NCI-H82 (cell line): ENCODE data around the gene ADAMTS14.

Source experiments
- DNase-seq: peaks from one replicate; lab custom pipeline; 2025; lab: John Stamatoyannopoulos, UW

Gene ADAMTS14

GRCh38 chr10:70675496-70676161, 3.3 kb downstream of the ADAMTS14 start:
- no peak for DNase-seq

DNA sequence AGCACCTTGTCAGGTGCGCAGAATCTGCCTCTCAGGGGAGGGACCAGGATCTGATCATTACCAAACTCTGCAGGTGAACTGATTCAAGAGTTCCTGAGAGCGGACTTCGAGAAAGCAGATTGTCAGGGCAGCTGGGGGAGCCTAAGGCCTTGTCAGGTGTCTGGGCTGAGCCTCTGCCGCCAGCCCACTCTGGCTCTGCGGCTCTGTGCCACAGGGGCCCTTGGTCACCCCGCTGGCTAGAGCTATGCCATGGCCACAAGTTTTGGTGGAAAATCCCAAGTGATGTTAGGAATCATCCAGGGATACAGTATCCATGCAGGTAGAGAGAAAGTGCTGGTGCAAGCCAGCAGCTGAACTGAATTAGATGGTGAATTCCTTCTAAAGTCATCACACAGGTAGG, 4.2 kb downstream of the ADAMTS14 start:
- DNase-seq, result no peak

- DNase-seq, result no peak
Measured at GRCh38 chr10:70677016-70677415, 4.7 kb downstream of the ADAMTS14 start.

GRCh38 chr10:70677620-70678249, 5.4 kb downstream of the ADAMTS14 start:
- DNase-seq, result no peak

DNA sequence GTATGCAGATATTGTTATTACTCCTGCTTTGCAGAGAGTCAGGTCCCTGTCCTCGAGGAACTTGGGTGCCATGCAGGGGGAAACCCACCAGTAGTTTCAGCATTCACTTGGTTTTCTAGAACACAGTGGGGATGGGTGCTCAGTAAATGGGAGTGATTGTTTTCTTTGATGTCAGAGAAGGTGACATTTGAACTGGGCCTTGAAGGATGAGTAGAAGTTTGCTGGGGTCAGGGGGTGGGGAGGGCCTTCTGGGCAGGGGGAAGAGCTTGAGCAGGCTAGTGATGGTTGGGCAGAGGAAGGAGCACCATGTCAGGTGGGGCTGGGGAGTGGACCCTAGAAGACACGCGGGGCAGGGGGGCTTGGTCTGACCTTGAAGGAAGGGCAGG, 5.9 kb downstream of the ADAMTS14 start:
- DNase-seq, result no peak

DNA sequence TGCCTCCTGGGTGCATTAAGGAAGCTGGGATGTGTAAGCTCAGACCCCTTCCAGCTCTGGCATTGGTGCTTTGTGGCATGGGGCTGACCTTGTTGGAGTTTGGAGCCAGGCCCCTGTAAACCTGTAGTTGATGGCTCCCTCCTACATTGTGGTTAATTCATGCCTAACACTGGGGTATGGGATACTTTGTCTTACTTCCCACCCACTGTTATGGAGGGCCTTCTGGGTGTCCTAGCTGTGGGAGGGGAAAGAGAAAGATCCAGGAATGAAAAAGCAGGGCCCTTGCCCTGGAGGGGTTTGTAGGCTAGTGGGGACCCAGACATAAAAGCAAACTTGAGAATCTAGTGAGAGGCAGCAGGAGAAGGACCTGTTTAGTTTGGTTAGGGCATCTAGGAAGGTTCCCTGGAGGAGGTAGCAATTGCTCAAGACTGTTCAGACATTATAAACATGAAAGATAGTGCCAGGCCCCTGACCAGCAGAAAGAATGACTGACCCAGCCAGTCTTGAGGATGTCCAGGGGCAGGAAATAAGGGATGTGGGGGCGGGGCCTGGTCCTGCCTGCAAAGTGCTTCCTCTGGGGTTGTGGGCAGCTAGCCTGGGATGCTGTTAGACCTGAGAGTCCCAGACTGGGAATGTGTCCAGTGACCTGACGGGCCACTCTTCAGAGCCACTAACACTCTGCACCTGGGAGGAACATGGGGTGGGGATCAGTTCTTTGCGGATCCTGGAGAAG, 6.6 kb downstream of the ADAMTS14 start:
- no peak for DNase-seq

DNA sequence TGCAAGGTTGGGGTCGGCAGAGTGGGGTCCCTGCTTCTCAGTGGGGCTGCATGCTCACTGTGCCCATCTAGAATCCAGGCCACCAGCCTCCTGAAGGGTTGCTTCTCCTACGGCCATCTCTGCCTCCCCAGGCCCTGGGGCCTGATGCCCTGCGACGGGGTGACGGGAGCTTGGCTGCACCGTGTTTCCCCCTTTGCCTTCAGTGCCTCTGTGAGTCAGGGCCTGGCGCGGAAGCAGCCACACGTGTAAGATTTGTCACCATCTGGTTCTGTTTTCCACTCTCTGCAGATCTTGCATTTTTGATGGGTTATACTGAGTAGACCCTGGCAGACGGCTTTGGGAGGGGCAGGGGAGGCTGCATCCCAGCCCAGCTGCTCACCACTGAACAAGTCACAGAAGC, 7.2 kb downstream of the ADAMTS14 start:
- peak; percentile 90 for DNase-seq

GRCh38 chr10:70680899-70681730, 8.8 kb downstream of the ADAMTS14 start:
- no peak for DNase-seq

- no peak for DNase-seq
Measured at GRCh38 chr10:70681731-70682005, 9.4 kb downstream of the ADAMTS14 start.

- no peak for DNase-seq
Measured at GRCh38 chr10:70682920-70683600, 10.8 kb downstream of the ADAMTS14 start.

DNA sequence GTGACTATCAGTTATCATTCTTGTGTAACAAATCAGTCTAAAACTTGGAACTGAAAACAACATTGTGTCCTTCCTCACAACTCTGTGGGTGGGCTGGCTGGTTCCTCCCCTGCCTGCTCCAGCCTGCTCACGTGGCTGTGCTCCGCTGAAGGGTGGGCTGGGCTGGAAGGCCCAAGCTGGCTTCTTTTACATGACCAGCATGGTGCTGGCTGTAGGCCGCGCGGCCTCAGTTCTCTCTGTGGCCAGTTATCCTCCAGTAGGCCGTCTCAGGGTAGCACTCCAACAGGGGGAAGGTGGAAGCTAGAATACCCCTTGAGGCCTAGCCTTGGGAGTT, 11.3 kb downstream of the ADAMTS14 start:
- DNase-seq, result no peak

DNA sequence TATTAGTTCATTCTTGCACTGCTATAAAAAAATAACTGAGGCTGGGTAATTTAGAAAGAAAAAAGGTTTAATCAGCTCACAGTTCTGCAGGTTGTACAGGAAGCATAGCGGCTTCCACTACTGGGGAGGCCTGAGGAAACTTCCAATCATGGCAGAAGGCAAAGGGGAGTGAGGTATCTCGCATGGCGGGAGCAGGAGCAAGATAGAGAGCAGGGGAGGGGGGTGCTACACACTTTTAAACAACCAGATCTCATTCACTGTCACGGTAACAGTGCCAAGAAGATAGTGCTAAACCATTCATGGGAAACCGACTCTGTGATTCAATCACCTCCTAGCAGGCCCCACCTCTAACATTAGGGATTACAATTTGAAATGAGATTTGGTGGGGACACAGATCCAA, 11.6 kb downstream of the ADAMTS14 start:
- DNase-seq, result peak; percentile 64

DNA sequence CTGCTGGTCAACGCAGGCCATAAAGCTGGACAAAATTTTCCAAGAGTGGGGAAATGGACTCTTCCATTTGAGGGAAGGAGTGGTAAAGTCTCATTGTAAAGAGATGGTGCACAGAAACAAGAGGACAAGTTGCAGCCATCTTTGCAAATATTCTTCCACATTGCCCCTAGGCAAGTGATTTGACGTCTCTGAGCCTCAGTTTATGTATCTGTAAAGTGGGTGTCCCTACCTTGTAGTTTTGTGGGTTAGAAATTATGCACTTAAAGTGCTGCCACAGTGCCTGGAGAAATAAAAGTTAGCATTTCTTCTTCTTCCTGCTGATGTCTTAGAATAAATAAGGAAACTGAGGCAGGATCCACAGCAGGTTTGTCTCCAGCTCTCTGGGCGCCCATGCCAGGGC, 12.1 kb downstream of the ADAMTS14 start:
- DNase-seq, result no peak

GRCh38 chr10:70684839-70685454, 12.6 kb downstream of the ADAMTS14 start:
- peak; percentile 46 for DNase-seq

DNA sequence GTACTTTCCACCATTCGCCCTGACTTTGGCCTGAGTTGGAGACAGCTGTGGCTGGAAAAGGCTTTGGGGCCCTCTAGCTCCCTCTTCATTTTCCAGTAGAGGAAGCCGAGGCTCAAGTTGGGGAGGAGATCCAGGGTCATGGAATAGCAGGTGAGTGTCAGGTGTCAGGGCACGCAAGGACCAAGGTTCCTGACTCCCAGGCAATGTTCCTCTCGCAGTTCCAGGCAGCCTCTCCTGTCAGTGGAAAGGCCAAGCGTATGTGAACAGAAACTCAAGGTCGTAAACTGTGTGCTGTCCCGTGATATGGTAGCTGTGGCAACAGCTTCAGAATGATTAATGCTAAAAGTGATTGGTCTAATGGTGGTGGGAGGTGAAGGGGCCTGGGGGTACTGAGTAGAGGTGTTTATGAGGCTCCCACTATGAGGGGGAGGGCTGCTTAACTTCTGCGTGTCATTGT, 13.2 kb downstream of the ADAMTS14 start:
- peak; percentile 64 for DNase-seq

GRCh38 chr10:70688828-70689227, 16.5 kb downstream of the ADAMTS14 start:
- DNase-seq, result no peak

GRCh38 chr10:70689661-70690060, 17.4 kb downstream of the ADAMTS14 start:
- DNase-seq, result no peak

DNA sequence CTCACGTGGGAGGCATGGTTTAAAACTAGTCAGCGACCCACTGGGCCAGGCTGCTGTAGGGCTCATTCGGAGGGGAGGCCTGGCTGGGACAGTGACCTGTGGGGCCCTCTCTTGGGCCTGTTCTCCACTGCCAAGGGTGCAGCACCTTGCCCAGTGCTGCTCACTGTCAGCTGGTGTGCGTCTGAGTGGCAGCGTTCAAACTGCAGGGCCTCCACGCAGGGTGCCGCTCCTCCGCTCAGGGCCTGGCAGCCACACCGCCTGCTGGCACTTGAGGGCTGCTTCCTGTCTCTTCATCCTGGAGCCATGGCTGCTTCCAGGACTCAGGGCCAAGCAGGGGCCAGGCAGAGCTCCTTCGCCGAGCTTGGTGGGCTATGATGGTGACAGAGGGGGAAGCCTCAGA, 18.3 kb downstream of the ADAMTS14 start:
- DNase-seq, result no peak

- no peak for DNase-seq
Measured at GRCh38 chr10:70691611-70692010, 19.3 kb downstream of the ADAMTS14 start.

DNA sequence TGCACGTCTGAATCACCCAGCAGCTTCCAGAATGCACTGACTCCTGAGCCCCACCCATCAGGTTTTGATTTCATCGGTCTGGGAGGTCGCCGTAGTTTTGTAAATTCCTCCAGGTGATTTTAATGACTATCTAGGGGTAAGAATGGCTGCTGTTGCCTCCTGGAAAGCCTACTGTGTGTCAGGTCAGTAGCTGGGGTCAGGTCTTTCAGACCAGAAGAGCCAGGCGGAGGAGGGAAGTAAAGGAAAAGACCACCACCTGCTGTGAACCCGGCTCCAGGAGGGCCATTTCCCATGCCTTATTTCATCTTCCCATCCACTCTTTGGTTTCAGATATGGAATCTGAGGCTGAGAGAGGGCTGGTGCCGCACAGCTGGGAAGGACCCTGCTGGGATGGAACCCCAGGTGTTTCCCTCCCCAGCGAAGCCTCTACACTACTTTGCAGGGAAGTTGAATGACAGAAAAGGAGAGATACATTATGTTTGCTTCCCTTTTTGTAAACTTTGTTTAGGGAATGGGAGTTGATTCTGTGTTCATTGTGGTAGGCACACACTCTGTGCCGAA, 19.8 kb downstream of the ADAMTS14 start:
- DNase-seq, result no peak

- DNase-seq, result no peak
Measured at GRCh38 chr10:70693619-70694335, 21.5 kb downstream of the ADAMTS14 start.
